ENCODE data around the gene LDAF1. TPM values are rescaled to one million over a fixed set of nuclear protein-coding genes. Genes with fewer than 3 reads are reported as not detected.
"Not testable (repeated sequence)": the region's sequence is repeated elsewhere in the genome, so short reads cannot be mapped to it uniquely, and the experiment has no call there.

LDAF1 gene
- total RNA-seq, 2 donors from 2014 or later: 35.1 to 58.9 TPM

GRCh38 chr16:21157632-21158031 lies 842 bp upstream of the LDAF1 start:
- DNase-seq (peak in 1 of 2 donors; percentile 28), ATAC-seq (no peak)
- intact Hi-C loops (cut with DNase I, micrococcal nuclease): loop anchor here in 1 of 2 donors (10.0 kb wide), 1 partner anchor 147 kb away; no protein-coding TSS in a partner anchor

GRCh38 chr16:21159281-21159951 lies 942 bp downstream of the LDAF1 start:
- DNase-seq (peak; percentile 54 to 62), ATAC-seq (peak; percentile 55)
- intact Hi-C loops (cut with DNase I, micrococcal nuclease): loop anchor here in 1 of 2 donors (10.0 kb wide), 1 partner anchor 145 kb away; no protein-coding TSS in a partner anchor

- intact Hi-C loops (cut with DNase I, micrococcal nuclease): no loop called here
- ATAC-seq (no peak), DNase-seq (no peak)
Measured at GRCh38 chr16:21160276-21160675, 1.8 kb downstream of the LDAF1 start.

GRCh38 chr16:21161211-21161610 lies 2.7 kb downstream of the LDAF1 start:
- intact Hi-C loops (cut with DNase I, micrococcal nuclease): no loop called here
- ATAC-seq (no peak), DNase-seq (no peak)

GRCh38 chr16:21162661-21163151 lies 4.2 kb downstream of the LDAF1 start:
- DNase-seq (no peak), ATAC-seq (no peak)
- intact Hi-C loops (cut with DNase I, micrococcal nuclease): no loop called here

GRCh38 chr16:21163576-21163975 lies 5.1 kb downstream of the LDAF1 start:
- intact Hi-C loops (cut with DNase I, micrococcal nuclease): no loop called here
- DNase-seq (no peak), ATAC-seq (no peak)

- ATAC-seq (no peak), DNase-seq (no peak)
- intact Hi-C loops (cut with DNase I, micrococcal nuclease): no loop called here
Measured at GRCh38 chr16:21164521-21165168, 6.2 kb downstream of the LDAF1 start.

GRCh38 chr16:21166561-21166961 lies 8.1 kb downstream of the LDAF1 start:
- DNase-seq (no peak), ATAC-seq (no peak)
- intact Hi-C loops (cut with DNase I, micrococcal nuclease): no loop called here

- intact Hi-C loops (cut with DNase I, micrococcal nuclease): no loop called here
- DNase-seq: no peak
- no peak for ATAC-seq
Measured at GRCh38 chr16:21167360-21167759, 8.9 kb downstream of the LDAF1 start.

GRCh38 chr16:21167929-21168602 lies 9.6 kb downstream of the LDAF1 start:
- intact Hi-C loops (cut with DNase I, micrococcal nuclease): no loop called here
- ATAC-seq: no peak
- DNase-seq: no peak

GRCh38 chr16:21169249-21169981 lies 10.9 kb downstream of the LDAF1 start:
- intact Hi-C loops (cut with DNase I, micrococcal nuclease): no loop called here

GRCh38 chr16:21170116-21170515 lies 11.6 kb downstream of the LDAF1 start:
- intact Hi-C loops (cut with DNase I, micrococcal nuclease): not testable (repeated sequence)

More at GRCh38 chr16:21169249-21169981, 10.9 kb downstream of the LDAF1 start:
- DNase-seq (no peak), ATAC-seq (no peak)

GRCh38 chr16:21172650-21173049 lies 14.2 kb downstream of the LDAF1 start:
- ATAC-seq: no peak
- intact Hi-C loops (cut with DNase I, micrococcal nuclease): no loop called here
- DNase-seq: no peak

More at GRCh38 chr16:21170116-21170515, 11.6 kb downstream of the LDAF1 start:
- ATAC-seq, DNase-seq: not testable (repeated sequence)

- DNase-seq (no peak), ATAC-seq (peak; percentile 84)
- intact Hi-C loops (cut with DNase I, micrococcal nuclease): no loop called here
Measured at GRCh38 chr16:21175397-21175796, 16.9 kb downstream of the LDAF1 start.

- intact Hi-C loops (cut with DNase I, micrococcal nuclease): no loop called here
- DNase-seq (no peak), ATAC-seq (no peak)
Measured at GRCh38 chr16:21179126-21179982, 20.9 kb downstream of the LDAF1 start.

- DNase-seq: no peak
- intact Hi-C loops (cut with DNase I, micrococcal nuclease): loop anchor here (10.0 kb wide), 2 partner anchors 95 to 115 kb away; partner anchors contain the start of gene CRYM (in 1 of the 2)
- ATAC-seq: no peak
Measured at GRCh38 chr16:21179983-21180365, 21.5 kb downstream of the LDAF1 start.

- intact Hi-C loops (cut with DNase I, micrococcal nuclease): loop anchor here (10.0 kb wide), 2 partner anchors 91 to 111 kb away; partner anchors contain the start of gene CRYM (in 1 of the 2)
- no peak for DNase-seq
- no peak for ATAC-seq
Measured at GRCh38 chr16:21183995-21184394, 25.5 kb downstream of the LDAF1 start.

GRCh38 chr16:21184834-21185233 lies 26.4 kb downstream of the LDAF1 start:
- intact Hi-C loops (cut with DNase I, micrococcal nuclease): loop anchor here (10.0 kb wide), 2 partner anchors 90 to 110 kb away; partner anchors contain the start of gene CRYM (in 1 of the 2)

More at GRCh38 chr16:21184834-21185233, 26.4 kb downstream of the LDAF1 start:
- DNase-seq (no peak), ATAC-seq (peak; percentile 5)

Data from left colon (tissue), 2 donors.